ENCODE measurements around the gene ARHGAP26. TPM values are rescaled to one million over a fixed set of nuclear protein-coding genes. Genes with fewer than 3 reads are reported as not detected.

The ARHGAP26 gene
- total and polyA plus RNA-seq, 10 donors = 4.2 to 148 (median 55.5) TPM

DNA sequence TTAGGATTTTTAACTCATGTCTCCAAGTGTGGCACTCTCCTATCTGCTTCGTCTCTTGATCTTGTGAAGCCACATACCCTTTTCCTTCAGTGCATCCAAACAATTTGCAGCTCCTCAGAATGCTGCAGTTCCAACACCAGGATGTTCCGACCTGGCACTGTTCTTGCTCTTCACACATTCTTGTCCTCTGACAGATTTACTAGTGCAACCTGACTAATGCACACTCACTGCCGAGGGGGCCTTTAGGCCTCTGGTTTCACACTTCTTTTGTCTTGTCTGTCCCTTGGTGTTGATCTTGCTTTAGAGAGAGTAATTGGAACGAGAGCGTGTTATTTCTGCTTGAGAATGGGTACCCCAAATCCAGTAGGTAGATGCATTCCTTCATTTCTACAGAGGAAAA, 15.0 kb downstream of the ARHGAP26 start:
- Histone ChIP-seq H3K9me3 (no peaks in the 10 kb centered on the region), H3K4me3 (no peak overlapping the region), H3K27ac (peak overlapping the region in 4 of 8 donors; percentile 46 to 80 (median 78)), H3K36me3 (no peaks in the 10 kb centered on the region), H3K27me3 (replicated peaks in 1 of 7) (no peaks in the 10 kb centered on the region), H3K4me1 (peaks cover 9 to 90% (median 47%) of the 10 kb centered on the region in 6 donors)
- no peak for DNase-seq
- intact Hi-C loops (cut with DNase I; ENCODE audit: low total_unique reads) = no loop called here
- TF ChIP-seq POLR2A (IDR thresholded peaks at IDR 0.05) (no peak), CTCF (IDR thresholded peaks at IDR 0.05 in 8 of 11, conservative IDR thresholded peaks at IDR 0.05 in 3 of 11) (no peak)
- 81 to 92% (median 88%) methylated on average over 5 of the region's 5 CpGs for WGBS, 5 donors

DNA sequence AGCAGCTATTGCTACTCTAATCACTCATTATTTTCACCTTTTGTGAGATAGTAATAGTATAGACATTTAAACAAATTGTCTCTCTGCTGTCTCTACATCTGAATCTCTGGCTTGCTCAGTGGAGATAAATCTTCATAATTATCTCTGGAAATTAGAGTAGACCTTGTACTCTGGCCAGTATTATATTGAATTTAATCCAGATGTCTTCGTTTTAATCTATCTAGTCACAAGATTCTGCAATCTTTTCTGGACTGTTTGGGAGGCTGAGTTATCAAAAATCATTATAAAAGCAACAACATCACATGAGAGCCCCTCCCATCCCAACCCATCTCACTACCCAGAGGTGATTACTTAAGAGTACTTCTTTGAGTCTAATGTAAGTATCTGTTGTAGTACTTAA, 19.0 kb downstream of the ARHGAP26 start:
- Histone ChIP-seq H3K4me1 (peaks cover 1 to 77% (median 27%) of the 10 kb centered on the region in 6 donors), H3K27ac (no peak overlapping the region), H3K36me3 (no peaks in the 10 kb centered on the region), H3K27me3 (replicated peaks in 1 of 7) (no peaks in the 10 kb centered on the region), H3K9me3 (no peaks in the 10 kb centered on the region), H3K4me3 (no peak overlapping the region)
- intact Hi-C loops (cut with DNase I; ENCODE audit: low total_unique reads) = no loop called here
- TF ChIP-seq POLR2A (IDR thresholded peaks at IDR 0.05) = no peak
- no peak for TF ChIP-seq POLR2AphosphoS5 (IDR thresholded peaks at IDR 0.05)
- no peak for TF ChIP-seq CTCF (IDR thresholded peaks at IDR 0.05 in 8 of 11, conservative IDR thresholded peaks at IDR 0.05 in 3 of 11)
- DNase-seq = no peak
- WGBS, 5 donors = 69 to 94% (median 75%) methylated on average over 1 of the region's 1 CpG

DNA sequence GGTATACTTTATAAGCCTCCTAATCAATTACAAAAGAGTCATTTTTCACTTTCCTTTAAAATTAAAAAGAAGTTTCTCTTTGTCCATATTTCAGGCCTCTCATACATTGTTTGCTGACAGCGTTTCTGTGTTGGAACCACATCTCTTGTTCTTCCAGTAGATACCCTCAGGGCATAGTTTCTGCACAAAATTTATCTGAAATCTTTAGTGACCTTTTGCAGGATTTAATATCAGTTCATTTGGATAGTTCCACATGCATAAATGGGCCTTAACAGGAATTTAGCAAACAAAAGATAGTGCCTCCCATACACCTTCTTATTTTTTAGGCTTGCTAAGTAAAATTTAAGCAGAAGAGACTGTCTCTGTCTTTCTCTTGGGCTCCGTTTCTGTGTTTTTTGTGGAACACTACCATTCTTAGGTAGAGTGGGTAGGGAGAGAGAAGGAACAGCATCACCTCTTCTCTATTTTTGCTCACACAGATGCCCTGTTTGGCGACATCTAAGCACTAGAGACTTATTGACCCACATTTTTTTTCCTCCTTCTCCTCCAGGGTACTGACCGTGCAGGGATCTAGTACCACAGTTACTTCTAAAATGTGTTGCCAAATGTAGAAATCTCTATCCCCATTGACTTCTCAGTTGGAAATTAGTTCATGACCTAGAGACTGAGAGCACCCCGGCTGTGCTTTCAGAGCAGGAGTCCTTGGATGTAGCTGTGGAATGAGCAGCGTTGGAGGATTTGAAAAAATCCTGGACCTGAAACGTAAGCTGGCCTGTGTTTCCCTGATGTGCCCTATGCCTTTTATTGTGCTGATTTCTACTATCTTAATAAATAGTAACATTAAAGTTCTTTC, 22.1 kb downstream of the ARHGAP26 start:
- DNase-seq = no peak
- Histone ChIP-seq H3K27me3 (replicated peaks in 1 of 7) (no peaks in the 10 kb centered on the region), H3K4me1 (peaks cover 7 to 77% (median 32%) of the 10 kb centered on the region in 6 donors), H3K4me3 (no peak overlapping the region), H3K9me3 (no peaks in the 10 kb centered on the region), H3K27ac (no peak overlapping the region), H3K36me3 (no peaks in the 10 kb centered on the region)
- intact Hi-C loops (cut with DNase I; ENCODE audit: low total_unique reads) = no loop called here
- 88 to 97% (median 93%) methylated on average over 7 of the region's 7 CpGs for WGBS, 5 donors
- TF ChIP-seq POLR2A (IDR thresholded peaks at IDR 0.05) = no peak
- TF ChIP-seq POLR2AphosphoS5 (IDR thresholded peaks at IDR 0.05) = no peak
- TF ChIP-seq CTCF (IDR thresholded peaks at IDR 0.05 in 8 of 11, conservative IDR thresholded peaks at IDR 0.05 in 3 of 11) = no peak

- Histone ChIP-seq H3K9me3 (no peaks in the 10 kb centered on the region), H3K4me3 (no peak overlapping the region), H3K27me3 (replicated peaks in 1 of 7) (no peaks in the 10 kb centered on the region), H3K4me1 (peaks cover 12 to 77% (median 36%) of the 10 kb centered on the region in 6 donors), H3K36me3 (no peaks in the 10 kb centered on the region), H3K27ac (no peak overlapping the region)
- 79 to 89% (median 83%) methylated on average over 5 of the region's 5 CpGs for WGBS, 5 donors
- no peak for DNase-seq
- intact Hi-C loops (cut with DNase I; ENCODE audit: low total_unique reads) = no loop called here
- TF ChIP-seq POLR2AphosphoS5 (IDR thresholded peaks at IDR 0.05) (no peak), POLR2A (IDR thresholded peaks at IDR 0.05) (no peak), CTCF (IDR thresholded peaks at IDR 0.05 in 8 of 11, conservative IDR thresholded peaks at IDR 0.05 in 3 of 11) (no peak)
These were observed 22.7 kb downstream of the ARHGAP26 start for GRCh38 chr5:142792865-142793232.
